COR-L47 (cell line): Measurements from ENCODE around the gene ADO.

Experiments used
- DNase-seq: peaks from one replicate; lab custom pipeline; 2025; lab: John Stamatoyannopoulos, UW

ADO gene

DNA sequence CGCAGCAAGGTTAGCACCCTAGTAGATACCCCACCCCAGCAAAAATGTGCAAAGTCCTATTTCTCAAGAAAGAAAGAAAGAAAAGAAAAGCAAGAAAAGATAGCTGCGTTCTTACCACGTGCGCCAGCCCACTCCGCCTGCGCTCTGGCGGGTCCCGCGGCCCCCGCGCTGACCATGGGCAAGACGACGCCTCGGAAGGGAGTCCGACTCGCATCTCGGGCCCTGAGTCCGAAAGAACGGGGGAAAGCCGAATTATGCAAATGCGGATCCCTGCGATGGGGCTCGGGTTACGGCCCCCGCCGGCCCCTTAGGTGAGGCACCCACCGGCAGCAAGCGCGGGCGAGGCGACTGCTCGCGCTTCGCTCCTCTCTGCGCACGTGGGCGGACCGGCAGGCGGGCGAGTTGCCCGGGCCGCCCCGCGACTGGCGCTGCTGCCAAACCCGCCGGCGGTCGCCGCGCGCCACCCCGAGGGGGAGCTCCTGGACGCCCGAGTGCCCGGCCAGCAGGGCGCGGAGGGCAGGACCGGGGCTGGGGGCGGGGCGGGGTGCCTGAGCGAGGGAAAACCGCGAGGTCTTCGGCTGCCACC is 14.0 kb downstream of the ADO start:
- no peak for DNase-seq

DNA sequence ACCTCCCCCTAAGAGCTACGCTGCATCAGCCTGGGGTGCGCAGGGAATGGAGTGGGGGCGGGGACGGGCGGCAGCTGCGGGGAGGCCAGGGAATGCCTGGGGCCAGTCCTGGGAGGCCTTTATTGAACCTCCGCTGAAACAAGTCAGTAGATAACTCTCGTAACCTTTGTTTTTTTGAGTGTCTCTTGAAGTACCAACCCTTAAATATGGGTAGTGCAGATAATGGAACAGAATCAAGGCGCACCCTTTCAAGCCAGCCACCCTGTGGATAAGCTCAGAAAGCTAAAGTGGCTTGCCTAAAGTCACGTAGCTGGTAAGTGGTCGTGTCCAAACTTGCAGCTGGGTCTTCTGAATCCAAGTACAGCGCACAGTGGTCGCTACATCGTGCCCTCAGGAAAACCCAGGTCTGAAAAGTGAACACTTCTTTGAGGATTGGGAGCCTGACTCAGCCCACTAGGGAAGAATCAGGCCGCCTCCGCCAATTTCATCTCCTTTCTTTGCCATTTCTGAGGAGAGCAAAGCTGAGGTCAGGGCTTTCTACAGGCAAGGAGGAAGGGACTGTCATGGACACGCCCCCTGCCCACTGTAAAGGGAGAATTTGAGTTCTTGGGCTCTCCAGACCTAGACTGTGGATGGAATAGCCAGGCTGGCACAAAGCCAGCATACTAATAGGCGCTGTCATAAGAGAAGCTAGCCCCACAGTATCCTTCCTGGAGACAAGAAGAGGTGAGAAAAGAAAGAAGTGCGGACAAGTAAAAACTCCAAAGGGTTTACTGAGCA is 14.8 kb downstream of the ADO start:
- peak; percentile 9 for DNase-seq

DNA sequence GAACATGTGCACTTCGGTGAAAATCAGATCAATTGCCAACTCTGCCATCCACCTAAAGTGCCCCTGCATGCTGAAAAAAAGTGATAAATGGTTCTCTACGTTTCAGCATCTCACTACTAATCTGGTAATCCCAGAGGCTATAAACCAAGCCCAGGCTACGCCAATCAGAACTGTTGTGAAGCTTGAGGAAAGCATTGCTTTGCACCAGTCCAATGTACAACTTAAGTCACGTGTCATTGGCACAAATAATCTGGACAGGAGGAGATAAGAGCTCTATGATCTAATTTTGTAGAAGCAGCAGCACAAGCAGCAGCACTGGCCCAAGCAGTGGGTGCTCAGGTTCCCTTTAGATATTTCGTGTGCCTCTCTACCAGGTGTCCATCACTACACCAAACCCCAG is 16.1 kb downstream of the ADO start:
- DNase-seq, result no peak

DNA sequence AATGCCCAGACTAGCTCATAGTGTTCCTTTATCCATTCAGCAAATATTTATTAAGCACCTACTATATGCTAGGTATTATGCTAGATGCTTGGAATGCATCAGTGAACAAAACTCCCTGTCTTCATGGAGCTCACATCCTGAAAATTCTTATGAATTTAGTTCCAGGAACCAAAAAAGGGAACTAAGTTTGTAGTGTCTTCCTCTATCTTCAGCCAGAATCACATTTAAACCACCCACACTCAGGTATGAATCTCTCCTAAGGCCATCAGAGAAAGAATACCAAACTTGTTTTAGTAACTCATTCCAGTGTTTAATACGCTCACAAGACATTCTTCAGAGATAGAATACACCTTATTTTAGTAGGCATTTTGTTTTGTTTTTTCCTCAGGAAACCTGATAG is 21.8 kb downstream of the ADO start:
- no peak for DNase-seq

DNA sequence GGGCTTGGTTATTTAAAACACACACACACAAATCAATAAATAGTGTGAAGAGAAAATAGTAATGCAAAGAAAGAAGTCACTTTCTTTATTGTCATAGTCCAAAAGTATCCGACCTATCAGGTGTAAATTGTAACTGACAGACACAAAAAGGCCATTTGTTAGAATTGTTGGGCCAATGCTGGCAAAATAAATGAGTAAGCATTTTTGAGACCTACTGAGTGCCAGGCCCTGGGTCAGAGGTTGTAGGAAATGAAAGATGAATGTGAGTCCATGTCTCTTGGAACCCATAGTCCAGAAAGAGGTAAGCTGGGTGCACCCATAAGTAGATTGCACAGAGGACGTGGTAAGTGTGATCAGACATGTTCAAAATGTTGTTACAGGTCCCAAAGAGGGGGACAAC is 25.1 kb downstream of the ADO start:
- DNase-seq, result no peak

DNA sequence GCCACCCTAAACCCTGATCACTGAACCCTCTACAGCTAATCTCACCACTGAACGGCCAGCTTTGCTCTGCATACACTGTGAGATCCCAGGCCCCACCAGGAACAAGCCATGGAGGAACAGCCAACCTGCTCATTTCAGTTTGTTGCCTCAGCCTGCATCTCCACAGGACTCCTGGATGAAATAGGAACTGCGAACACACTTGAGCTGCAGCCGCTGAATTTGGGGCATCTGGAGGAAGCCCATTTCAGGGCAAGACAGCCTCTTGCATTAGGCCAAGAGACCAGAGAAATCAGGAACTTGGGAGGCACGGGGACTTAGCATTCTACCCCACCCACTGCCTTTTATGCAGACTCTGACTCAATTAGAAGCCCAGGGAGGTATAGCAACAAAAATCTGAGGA is 26.2 kb downstream of the ADO start:
- no peak for DNase-seq

DNA sequence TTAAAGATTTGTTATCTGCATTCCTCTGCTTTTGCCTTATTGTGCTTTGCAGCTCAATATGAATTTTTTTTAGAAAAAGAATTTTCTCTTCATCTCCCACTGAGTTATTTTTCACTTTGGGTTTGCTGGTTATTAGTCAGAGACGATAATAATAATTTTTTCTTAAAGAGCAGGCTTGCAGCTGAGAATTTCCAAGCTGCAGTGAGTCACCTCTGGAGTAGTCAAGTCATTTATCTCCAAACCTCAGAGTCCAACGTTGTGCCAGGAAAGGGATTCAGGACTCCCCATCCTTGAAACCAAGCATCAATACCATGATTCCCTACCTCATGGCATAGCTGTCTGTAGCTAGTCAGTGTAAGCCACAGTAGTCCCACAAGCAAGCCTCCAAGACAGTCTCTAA is 26.8 kb downstream of the ADO start:
- no peak for DNase-seq

DNA sequence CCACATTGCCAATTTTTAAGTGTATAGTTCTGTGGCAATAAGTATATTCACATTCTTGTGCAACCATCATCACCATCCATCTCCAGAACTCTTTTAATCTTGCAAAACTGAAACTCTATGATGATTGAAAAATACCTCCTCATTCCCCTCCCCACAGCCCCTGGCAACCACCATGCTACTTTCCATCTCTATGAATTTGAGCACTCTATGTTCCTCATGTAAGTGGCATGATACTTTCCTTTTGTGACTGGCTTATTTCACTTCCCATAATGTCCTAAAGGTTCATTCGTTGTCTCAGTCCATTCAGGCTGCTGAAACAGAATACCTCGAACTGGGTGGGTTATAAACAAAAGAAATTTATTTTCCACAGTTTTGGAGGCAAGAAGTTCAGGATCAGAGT is 35.1 kb downstream of the ADO start:
- no peak for DNase-seq

DNA sequence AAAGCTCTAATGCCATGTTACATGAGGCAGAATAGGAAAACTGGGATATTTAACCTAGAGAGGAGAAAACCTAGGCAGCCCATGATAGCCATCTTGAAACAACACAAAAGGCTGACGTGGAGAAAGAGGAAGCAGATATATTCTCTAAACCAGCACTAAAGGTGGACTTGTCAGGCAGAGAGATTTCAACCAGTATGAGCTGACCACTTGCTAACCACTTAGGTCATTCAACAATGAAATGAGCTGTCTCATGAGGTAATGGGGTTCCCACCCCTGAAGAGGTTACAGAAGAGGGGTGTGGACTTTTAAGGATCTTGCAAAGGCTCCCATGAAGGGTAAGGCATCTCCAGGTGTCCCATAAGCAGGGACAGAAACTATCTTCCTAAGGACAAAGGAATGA is 38.5 kb downstream of the ADO start:
- no peak for DNase-seq

DNA sequence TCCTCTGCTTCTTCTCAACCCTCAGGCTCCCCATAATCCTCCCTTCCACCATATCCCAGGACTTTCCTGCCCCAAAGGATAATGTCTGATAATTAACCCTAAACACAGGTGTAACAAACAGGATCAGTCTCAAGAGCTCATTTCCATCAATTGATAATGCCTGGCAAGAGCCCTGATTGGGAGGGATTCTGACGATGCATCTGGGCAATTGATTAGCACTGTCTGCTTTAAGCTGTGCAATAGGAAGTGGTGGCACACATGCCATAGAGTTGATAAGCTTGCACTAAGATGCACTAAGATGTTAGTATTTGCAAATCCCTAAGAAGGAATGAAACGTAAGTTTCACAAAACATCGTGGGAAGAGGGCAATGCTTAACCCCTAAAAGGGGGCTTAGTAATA is 39.1 kb downstream of the ADO start:
- no peak for DNase-seq

DNA sequence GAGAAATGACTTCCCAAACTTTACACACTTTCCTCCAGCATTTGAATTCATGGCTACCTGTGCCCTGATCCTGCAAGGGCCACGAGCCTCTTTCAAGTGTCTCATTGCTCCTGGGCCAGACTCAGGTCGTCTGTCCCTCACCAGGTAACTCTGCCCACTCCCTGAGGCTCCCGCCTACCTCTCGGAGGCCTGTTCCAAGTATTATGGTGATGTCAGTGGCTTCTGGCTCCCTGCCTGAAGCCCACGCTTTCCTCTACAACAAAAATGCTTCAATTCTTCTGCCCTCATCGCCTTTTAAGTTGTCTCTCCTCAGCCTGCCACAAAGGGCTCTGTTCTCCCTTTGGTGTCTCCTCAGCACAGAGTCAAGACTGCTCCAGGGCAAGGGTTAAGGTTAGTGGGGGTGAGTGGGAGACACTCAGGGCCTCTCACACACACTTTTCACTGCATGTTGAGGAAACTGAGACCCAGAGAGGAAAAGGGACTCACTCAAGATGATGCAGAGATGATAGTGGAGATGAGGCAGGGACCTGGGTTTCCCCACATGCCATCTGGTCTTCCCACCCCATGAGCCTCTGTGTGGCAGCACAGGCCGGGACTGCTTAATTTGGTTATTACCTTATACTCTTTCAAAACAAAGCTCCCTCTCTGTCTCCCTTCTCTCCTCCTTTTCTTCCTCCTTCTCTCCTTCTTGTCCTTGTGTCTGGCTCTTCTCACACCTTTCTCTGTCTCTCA is 39.9 kb downstream of the ADO start:
- no peak for DNase-seq

DNA sequence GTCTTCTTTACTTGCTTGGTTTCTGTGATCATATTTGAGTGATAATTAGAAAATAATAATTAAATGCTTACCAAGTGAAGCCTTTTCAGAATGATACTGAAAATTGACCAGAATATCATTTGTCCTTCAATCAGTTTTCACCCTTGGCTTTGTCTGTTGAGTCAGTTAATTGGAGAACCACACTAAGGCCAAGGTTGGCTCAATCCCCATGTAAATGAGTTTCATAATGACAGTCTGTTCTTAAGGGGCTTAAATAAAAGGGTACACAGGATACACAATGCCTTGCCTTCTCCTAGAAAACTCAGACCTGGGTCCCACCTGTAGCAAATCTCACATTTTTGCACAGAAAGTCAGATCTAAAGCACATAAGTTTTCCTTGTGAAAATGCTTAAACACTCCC is 42.9 kb downstream of the ADO start:
- no peak for DNase-seq

DNA sequence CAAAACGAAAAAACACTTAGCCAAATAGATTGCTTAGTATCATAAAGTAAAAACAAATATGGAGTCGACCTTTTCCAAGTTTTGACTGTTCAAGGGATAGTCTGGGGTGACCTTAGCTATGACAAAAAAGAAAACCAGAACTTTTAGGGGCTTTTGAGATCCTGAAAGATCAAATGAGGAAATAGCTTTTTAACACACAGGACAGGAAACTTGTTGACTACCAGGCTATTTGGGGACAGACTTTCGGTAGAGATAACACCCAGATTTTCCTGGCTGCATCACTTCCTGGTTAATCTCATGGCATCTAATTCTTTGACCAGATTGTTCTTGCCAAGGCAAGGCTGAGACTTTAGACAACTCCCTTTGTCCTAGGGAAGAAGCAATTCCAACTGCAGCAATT is 46.1 kb downstream of the ADO start:
- no peak for DNase-seq

DNA sequence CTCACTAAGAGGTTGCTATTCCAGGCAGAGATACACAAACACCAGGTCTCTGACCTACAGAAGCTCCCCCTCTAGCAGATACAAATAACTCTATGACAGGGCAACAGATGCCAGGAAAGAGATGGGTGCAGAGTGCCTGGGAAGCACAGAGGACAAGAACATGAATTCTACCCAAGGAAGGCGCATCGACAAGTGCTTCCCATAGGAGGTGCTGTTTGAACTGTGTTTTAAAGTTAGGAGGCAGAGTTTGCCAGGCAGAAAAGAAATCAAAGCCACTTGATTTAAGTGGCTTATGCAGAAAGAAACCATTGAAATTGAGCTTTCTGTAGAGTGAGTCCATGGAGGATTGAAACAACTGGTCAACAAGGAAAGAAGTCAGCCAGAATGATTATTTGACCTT is 46.9 kb downstream of the ADO start:
- DNase-seq, result no peak

DNA sequence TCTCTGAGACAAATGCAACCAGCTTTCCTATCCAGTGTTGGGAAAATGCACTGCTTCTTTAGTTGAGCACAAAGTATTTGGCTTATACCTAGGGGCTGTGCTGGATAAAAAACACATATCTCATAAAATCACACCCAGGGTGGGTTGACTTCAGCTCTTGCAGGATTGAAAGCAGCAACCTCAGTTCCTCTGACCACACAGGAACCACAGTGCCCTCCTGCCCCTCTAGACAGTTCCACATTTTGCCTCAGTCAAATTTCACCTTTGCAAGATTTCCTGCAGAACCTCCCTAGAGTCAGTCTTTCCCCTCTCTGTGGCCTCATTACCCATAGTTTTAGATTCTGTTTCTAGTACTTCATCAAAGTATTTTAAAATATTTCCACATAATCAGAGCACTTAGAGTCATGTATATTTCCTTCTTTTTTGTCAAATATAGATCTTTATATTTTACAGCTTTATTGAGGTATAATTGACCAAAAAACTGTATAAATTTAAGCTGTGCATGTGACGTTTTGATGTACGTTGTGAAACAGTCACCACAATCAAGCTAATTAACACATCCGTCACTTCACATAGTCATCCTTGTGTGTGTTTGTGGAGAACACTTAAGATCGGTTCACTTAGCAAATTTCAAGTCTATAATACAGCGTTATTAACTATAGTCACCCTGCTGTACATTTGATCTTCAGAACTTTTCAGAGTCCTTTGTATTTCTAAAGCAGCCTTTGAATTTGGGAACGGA is 48.6 kb downstream of the ADO start:
- DNase-seq, result no peak

DNA sequence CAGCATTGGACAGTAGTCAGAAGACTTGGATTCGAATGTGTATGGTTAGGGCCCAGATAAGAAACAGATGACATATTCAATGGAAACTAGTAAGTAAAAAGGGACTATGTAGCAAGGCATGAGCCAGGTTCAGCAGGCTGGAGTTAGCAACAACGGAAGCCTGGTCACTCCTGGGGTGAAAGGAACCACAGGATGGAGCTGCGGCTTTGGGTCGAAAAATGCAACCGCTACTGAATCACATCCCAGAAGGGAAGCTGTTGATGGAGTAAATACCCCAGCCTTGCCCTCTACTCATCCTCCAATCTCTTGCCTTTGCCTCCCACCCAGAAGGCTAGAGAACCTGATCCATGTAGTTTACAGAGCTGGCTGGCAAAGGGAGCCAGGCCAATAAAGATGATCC is 49.2 kb downstream of the ADO start:
- no peak for DNase-seq

DNA sequence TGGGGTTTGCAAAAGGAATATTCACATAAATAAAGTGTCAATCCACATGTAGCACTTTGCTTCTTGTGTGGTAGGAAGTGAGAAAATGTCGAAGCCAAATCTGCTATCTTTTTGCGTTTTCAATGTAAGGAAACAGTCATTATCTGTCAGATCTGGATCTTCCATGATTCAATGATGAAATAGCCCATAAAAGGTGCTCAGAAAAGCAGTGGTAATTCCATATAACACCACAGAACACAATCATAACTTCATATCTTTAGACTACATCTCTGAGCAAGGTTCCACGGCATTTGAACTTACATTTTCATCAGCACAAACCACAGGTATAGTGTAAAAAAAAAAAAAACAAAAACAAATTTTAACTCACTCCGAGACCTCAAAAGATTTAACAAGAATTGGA is 51.5 kb downstream of the ADO start:
- no peak for DNase-seq
